Naive thymus-derived CD8-positive, alpha-beta T cell (primary cell): ENCODE data around the gene BCL6. TPM values are rescaled to one million over a fixed set of nuclear protein-coding genes. Genes with fewer than 3 reads are reported as not detected.
A peak's percentile ranks its signal among the peaks of the same experiment; 100 is the strongest.

Source experiments
- ATAC-seq, 2 donors: fragments of 150-1000 bp; cut with Tn5 transposase in 1 of 2; sonication (Bioruptor Pico), chemical (Tn5 transposase) in 1 of 2; 1 replicate in 1 of 2; 2 replicates in 1 of 2; pipeline ENCODE4 v1.10.0; 2021; ENCODE audit warnings: mild to moderate bottlenecking in 2 of 2, moderate library complexity in 2 of 2
- POLR2A ChIA-PET: fragments of 350-600 bp; sonication (Branson Sonifier 250); formaldehyde crosslinking; loops from one replicate; lab custom pipeline; 2021; ENCODE audit warnings: antibody characterized with exemption; lab: Charles Lee
- DNase-seq, 10 donors: peaks; one replicate each; pipeline versions ENCODE4 v3.0.0 to v3.0.0-alpha.2; 2020 to 2022
- H3K27ac Mint-ChIP-seq, 10 donors: one replicate each; pipeline ENCODE4 v1.8.0; 2020 to 2022; ENCODE audit warnings: mild to moderate bottlenecking in 10 of 10, mixed read lengths in 10 of 10, moderate library complexity in 4 of 10, inconsistent platforms in 1 of 10
- H3K27me3 Mint-ChIP-seq, 5 donors: one replicate each; pipeline ENCODE4 v1.8.0; 2021 to 2022; ENCODE audit warnings: mixed read lengths in 5 of 5
- H3K36me3 Mint-ChIP-seq, 3 donors: one replicate each; pipeline ENCODE4 v1.8.0; 2020 to 2022; ENCODE audit warnings: mixed read lengths in 3 of 3, mild to moderate bottlenecking in 2 of 3, inconsistent platforms in 1 of 3
- H3K4me1 Mint-ChIP-seq, 4 donors: one replicate each; pipeline ENCODE4 v1.8.0; 2021 to 2022; ENCODE audit warnings: mixed read lengths in 4 of 4
- H3K4me3 Mint-ChIP-seq, 10 donors: one replicate each; pipeline ENCODE4 v1.8.0; 2020 to 2022; ENCODE audit warnings: mild to moderate bottlenecking in 10 of 10, mixed read lengths in 10 of 10, moderate library complexity in 6 of 10, inconsistent platforms in 1 of 10
- H3K9me3 Mint-ChIP-seq, 9 donors: one replicate each; pipeline ENCODE4 v1.8.0; 2020 to 2022; ENCODE audit warnings: mixed read lengths in 9 of 9, mild to moderate bottlenecking in 3 of 9, inconsistent platforms in 1 of 9, moderate library complexity in 1 of 9
- polyA plus RNA-seq, 3 donors: library from polyadenylated mRNA; unstranded; fragments of 300-500 nt; fragmentation: Illumina TruSeq; gene quantifications; one replicate each; pipeline ENCODE4 v1.2.3, GENCODE V29; 2021
- total RNA-seq, 8 experiments: library from RNA in 2 of 8; stranded (reverse) in 2 of 8; gene quantifications; one replicate each; pipeline ENCODE4 v1.2.3 and lab custom pipeline; 2021 to 2026

Gene BCL6
- total and polyA plus RNA-seq, 5 experiments from 2014 or later: 1.1 to 23.0 (median 2.7) TPM

- no peak overlapping the region for H3K4me3 Mint-ChIP-seq
- POLR2A ChIA-PET: no interaction called here
- peaks cover 0 to 5% (median 2%) of the 10 kb centered on the region in 4 donors for H3K4me1 Mint-ChIP-seq
- H3K27ac Mint-ChIP-seq: peak overlapping the region in 1 of 10 donors; percentile 4
- ATAC-seq (no peak), DNase-seq (no peak)
- no peaks in the 10 kb centered on the region for H3K9me3 Mint-ChIP-seq
- H3K27me3 Mint-ChIP-seq: peaks cover 25 to 70% (median 43%) of the 10 kb centered on the region in 5 donors
- no peaks in the 10 kb centered on the region for H3K36me3 Mint-ChIP-seq
Observed at GRCh38 chr3:187677604-187678003, 67.7 kb downstream of the BCL6 start.

- DNase-seq: no peak
Observed at GRCh38 chr3:187673012-187673411, 72.3 kb downstream of the BCL6 start.

More at GRCh38 chr3:187673012-187673411, 72.3 kb downstream of the BCL6 start:
- Mint-ChIP-seq H3K27me3 (peaks cover 44 to 75% (median 58%) of the 10 kb centered on the region in 5 donors), H3K4me1 (no peaks in the 10 kb centered on the region), H3K9me3 (peaks cover 0 to 6% (median 0%) of the 10 kb centered on the region in 9 donors), H3K36me3 (no peaks in the 10 kb centered on the region), H3K4me3 (no peak overlapping the region), H3K27ac (no peak overlapping the region)
- POLR2A ChIA-PET: no interaction called here
- ATAC-seq: no peak

Other genes starting within 250 kb of the BCL6 start
- not detected for gene SST, start 75.1 kb downstream of the BCL6 start, total RNA-seq
- gene SST, start 75.1 kb downstream of the BCL6 start, polyA plus RNA-seq: not detected
- not detected for gene RTP2, start 42.9 kb downstream of the BCL6 start, total RNA-seq
- not detected for gene RTP2, start 42.9 kb downstream of the BCL6 start, polyA plus RNA-seq